HEK293T (cell line): ENCODE data around the gene WBP2.
A peak's percentile ranks its signal among the peaks of the same experiment; 100 is the strongest.

ENCODE experiments used
- CTCF ChIA-PET: fragments of 350-600 bp; formaldehyde crosslinking; extraction: SDS; loops from one replicate; lab custom pipeline; 2021; ENCODE audit warnings: antibody characterized with exemption, inconsistent platforms; lab: Yijun Ruan, JAX
- POLR2A ChIA-PET: fragments of 350-600 bp; formaldehyde crosslinking; extraction: SDS; loops from one replicate; lab custom pipeline; 2020; ENCODE audit warnings: antibody characterized with exemption, inconsistent platforms; lab: Yijun Ruan, JAX
- DNase-seq: peaks from one replicate; pipeline ENCODE4 v3.0.0; 2012; ENCODE audit warnings: mixed read lengths; ENCODE audit errors: extremely low spot score
- ARNT ChIP-seq: fragments of 450-650 bp; IDR thresholded peaks from 2 replicates; pipeline ENCODE4 v1.6.1; 2017; ENCODE audit warnings: mild to moderate bottlenecking
- BHLHE40 ChIP-seq: fragments of 450-650 bp; IDR thresholded peaks from 2 replicates; pipeline ENCODE4 v1.6.1; 2016; ENCODE audit warnings: mild to moderate bottlenecking, moderate library complexity, borderline replicate concordance
- CTBP1 ChIP-seq: fragments of 450-650 bp; IDR thresholded peaks from 2 replicates; pipeline ENCODE4 v1.6.1; 2016; ENCODE audit warnings: borderline replicate concordance
- ELF4 ChIP-seq: fragments of 450-650 bp; IDR thresholded peaks from 2 replicates; pipeline ENCODE4 v1.6.1; 2017; ENCODE audit warnings: antibody characterized with exemption
- FOXA1 ChIP-seq: fragments of 450-650 bp; IDR thresholded peaks from 2 replicates; pipeline ENCODE4 v1.6.1; 2016; ENCODE audit warnings: mild to moderate bottlenecking
- FOXK2 ChIP-seq: fragments of 450-650 bp; IDR thresholded peaks from 2 replicates; pipeline ENCODE4 v1.6.1; 2016; ENCODE audit warnings: mild to moderate bottlenecking
- FOXM1 ChIP-seq: fragments of 450-650 bp; IDR thresholded peaks from 2 replicates; pipeline ENCODE4 v1.6.1; 2017; ENCODE audit warnings: mild to moderate bottlenecking, borderline replicate concordance
- HDGF ChIP-seq: fragments of 450-650 bp; IDR thresholded peaks from 2 replicates; pipeline ENCODE4 v1.6.1; 2017; ENCODE audit warnings: antibody characterized with exemption, borderline replicate concordance
- L3MBTL2 ChIP-seq: fragments of 450-650 bp; conservative IDR thresholded peaks from 2 replicates; pipeline ENCODE4 v1.6.1; 2016; ENCODE audit warnings: mild to moderate bottlenecking
- LEF1 ChIP-seq: fragments of 450-650 bp; IDR thresholded peaks from 2 replicates; pipeline ENCODE4 v1.6.1; 2017; ENCODE audit warnings: mild to moderate bottlenecking, borderline replicate concordance
- NFRKB ChIP-seq: fragments of 450-650 bp; IDR thresholded peaks from 2 replicates; pipeline ENCODE4 v1.6.1; 2016; ENCODE audit warnings: mild to moderate bottlenecking, moderate library complexity
- SP1 ChIP-seq: fragments of 450-650 bp; IDR thresholded peaks from 2 replicates; pipeline ENCODE4 v1.6.1; 2017
- SUZ12 ChIP-seq: fragments of 450-650 bp; IDR thresholded peaks from 2 replicates; pipeline ENCODE4 v1.6.1; 2016; ENCODE audit warnings: mild to moderate bottlenecking
- TARDBP ChIP-seq: fragments of 450-650 bp; IDR thresholded peaks from 2 replicates; pipeline ENCODE4 v1.6.1; 2016
- ZNF384 ChIP-seq: fragments of 450-650 bp; IDR thresholded peaks from 2 replicates; pipeline ENCODE4 v1.6.1; 2016
- TF ChIP-seq, protein P1 (sequence below): fragments of 450-650 bp; IDR thresholded peaks from 2 replicates; pipeline ENCODE4 v1.6.1; 2016

The WBP2 gene

DNA sequence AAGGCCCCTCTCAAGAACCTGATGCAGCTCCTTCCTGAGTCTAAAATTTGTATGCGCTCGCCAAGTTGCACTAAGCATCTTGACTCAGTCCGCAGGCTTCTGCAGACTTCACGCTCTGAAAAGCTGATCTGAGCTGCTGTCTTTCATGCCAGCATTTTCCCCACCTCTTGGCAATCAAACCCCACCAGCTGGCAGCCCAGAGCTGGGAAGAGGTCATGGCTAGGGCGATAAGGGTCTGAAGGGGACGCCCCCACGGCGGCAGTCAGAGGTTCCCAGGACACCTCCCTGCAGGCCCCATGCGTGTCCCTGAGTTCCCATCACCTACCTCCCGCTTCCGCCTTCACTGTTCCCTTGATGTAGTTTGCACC is 5.9 kb downstream of the WBP2 start:
- ChIA-PET CTCF (interaction anchor here (0.6 to 2.0 kb wide), 2 partner anchors 9 to 13 kb away, joined by 3 to 12 read pairs; no protein-coding TSS in a partner anchor), POLR2A (interaction anchor here (1.4 to 2.7 kb wide), 2 partner anchors 10 to 69 kb away, joined by 3 to 14 read pairs; a partner anchor contains a TSS)
- no peak for DNase-seq
- TF ChIP-seq FOXM1 (no peak), ZNF384 (no peak), HDGF (no peak), L3MBTL2 (no peak), FOXK2 (no peak), FOXA1 (no peak), CTBP1 (no peak)
- TF ChIP-seq, protein P1, sequence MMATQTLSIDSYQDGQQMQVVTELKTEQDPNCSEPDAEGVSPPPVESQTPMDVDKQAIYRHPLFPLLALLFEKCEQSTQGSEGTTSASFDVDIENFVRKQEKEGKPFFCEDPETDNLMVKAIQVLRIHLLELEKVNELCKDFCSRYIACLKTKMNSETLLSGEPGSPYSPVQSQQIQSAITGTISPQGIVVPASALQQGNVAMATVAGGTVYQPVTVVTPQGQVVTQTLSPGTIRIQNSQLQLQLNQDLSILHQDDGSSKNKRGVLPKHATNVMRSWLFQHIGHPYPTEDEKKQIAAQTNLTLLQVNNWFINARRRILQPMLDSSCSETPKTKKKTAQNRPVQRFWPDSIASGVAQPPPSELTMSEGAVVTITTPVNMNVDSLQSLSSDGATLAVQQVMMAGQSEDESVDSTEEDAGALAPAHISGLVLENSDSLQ, result no peak

- POLR2A ChIA-PET, result interaction anchor here (0.7 to 2.7 kb wide), 4 partner anchors 9 to 69 kb away, joined by 3 to 14 read pairs (median 4); a partner anchor contains a TSS
- DNase-seq, result peak; percentile 64
- CTCF ChIA-PET, result interaction anchor here (0.6 to 2.0 kb wide), 11 partner anchors 8 to 194 kb away, joined by 3 to 12 read pairs (median 3); no protein-coding TSS in a partner anchor
- no peak for TF ChIP-seq NFRKB
- TF ChIP-seq HDGF, result no peak
- TF ChIP-seq BHLHE40, result no peak
- no peak for TF ChIP-seq LEF1
- no peak for TF ChIP-seq ELF4
- TF ChIP-seq, protein P1, result no peak
- no peak for TF ChIP-seq L3MBTL2
These were observed 6.4 kb downstream of the WBP2 start for GRCh38 chr17:75848523-75849278.

GRCh38 chr17:75847614-75848522 is 7.3 kb downstream of the WBP2 start:
- no peak for DNase-seq
- TF ChIP-seq ZNF384 (no peak), L3MBTL2 (no peak), CTBP1 (no peak), NFRKB (no peak), BHLHE40 (no peak), ARNT (no peak), FOXK2 (no peak), HDGF (no peak), FOXA1 (no peak), FOXM1 (no peak), SUZ12 (no peak), LEF1 (no peak), ELF4 (no peak), SP1 (no peak), TARDBP (no peak)
- TF ChIP-seq, protein P1, result no peak
- POLR2A ChIA-PET, result interaction anchor here (0.7 to 4.4 kb wide), 5 partner anchors 7 to 68 kb away, joined by 3 to 39 read pairs (median 14); partner anchors contain the start of gene WBP2
- CTCF ChIA-PET, result interaction anchor here (0.6 to 2.0 kb wide), 11 partner anchors 9 to 195 kb away, joined by 3 to 12 read pairs (median 3); no protein-coding TSS in a partner anchor

GRCh38 chr17:75846692-75847613 is 8.2 kb downstream of the WBP2 start:
- ChIA-PET CTCF (interaction anchor here (0.8 to 2.3 kb wide), 5 partner anchors 9 to 85 kb away, joined by 3 to 13 read pairs (median 5); partner anchors contain the start of gene WBP2), POLR2A (interaction anchor here (3.4 to 4.4 kb wide), 2 partner anchors 8 to 67 kb away, joined by 22 to 39 read pairs; partner anchors contain the start of gene WBP2)
- TF ChIP-seq FOXK2, result no peak
- no peak for TF ChIP-seq BHLHE40
- no peak for TF ChIP-seq SP1
- TF ChIP-seq SUZ12, result no peak
- no peak for TF ChIP-seq ELF4
- no peak for TF ChIP-seq NFRKB
- no peak for TF ChIP-seq FOXM1
- no peak for TF ChIP-seq ARNT
- no peak for TF ChIP-seq HDGF
- TF ChIP-seq, protein P1, result no peak
- TF ChIP-seq L3MBTL2, result no peak
- TF ChIP-seq ZNF384, result no peak
- TF ChIP-seq CTBP1, result no peak
- no peak for TF ChIP-seq TARDBP
- no peak for TF ChIP-seq FOXA1
- TF ChIP-seq LEF1, result no peak
- DNase-seq, result no peak
